ENCODE data around the gene SAMD11.

GRCh38 chr1:936348-937264 is 12.9 kb downstream of the SAMD11 start:
- TF ChIP-seq, protein P1, sequence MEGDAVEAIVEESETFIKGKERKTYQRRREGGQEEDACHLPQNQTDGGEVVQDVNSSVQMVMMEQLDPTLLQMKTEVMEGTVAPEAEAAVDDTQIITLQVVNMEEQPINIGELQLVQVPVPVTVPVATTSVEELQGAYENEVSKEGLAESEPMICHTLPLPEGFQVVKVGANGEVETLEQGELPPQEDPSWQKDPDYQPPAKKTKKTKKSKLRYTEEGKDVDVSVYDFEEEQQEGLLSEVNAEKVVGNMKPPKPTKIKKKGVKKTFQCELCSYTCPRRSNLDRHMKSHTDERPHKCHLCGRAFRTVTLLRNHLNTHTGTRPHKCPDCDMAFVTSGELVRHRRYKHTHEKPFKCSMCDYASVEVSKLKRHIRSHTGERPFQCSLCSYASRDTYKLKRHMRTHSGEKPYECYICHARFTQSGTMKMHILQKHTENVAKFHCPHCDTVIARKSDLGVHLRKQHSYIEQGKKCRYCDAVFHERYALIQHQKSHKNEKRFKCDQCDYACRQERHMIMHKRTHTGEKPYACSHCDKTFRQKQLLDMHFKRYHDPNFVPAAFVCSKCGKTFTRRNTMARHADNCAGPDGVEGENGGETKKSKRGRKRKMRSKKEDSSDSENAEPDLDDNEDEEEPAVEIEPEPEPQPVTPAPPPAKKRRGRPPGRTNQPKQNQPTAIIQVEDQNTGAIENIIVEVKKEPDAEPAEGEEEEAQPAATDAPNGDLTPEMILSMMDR (IDR thresholded peaks at IDR 0.05; ENCODE audit: low read depth, low read length, poor library complexity, severe bottlenecking), result no peak
- TF ChIP-seq EZH2phosphoT487 (IDR thresholded peaks at IDR 0.05; ENCODE audit: borderline replicate concordance, low read length), result no peak
